ENCODE data around the gene DPPA3.

Gene DPPA3

DNA sequence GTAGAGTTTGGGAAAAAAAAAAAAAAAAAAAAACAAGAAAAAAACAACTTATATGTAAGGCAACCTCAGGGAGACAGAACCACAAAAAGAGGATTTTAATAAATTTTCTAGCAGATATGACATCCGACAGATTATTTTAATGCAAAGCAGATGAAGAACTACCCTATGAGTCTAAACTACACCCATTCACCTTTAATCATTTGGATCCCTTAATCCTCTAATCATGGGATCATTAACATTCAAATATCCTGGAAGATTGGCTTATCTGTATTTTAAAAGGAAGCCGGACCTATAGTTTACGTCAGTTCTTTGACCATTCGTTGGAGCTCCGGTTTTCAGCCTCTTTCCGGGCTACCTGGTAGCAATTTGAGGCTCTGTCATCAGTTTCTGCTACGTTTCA lies at the start of gene DPPA3:
DPPA3 (plus strand) TSS at position 301 of the 400 bp plus-strand sequence. CDS start 138 bp downstream, outside the sequence.
- Histone ChIP-seq H3K4me2 (ENCODE audit: low read length) (no peak within 1 kb of the TSS), H3K4me1 (ENCODE audit: control insufficient read depth, low read length) (no peaks in the 10 kb centered on the region), H3F3A (ENCODE audit: control insufficient read depth, insufficient read depth) (no peaks in the 10 kb centered on the region), H3K9me2 (replicated peaks; ENCODE audit: control insufficient read depth, low read length) (no peaks in the 10 kb centered on the region), H4K20me1 (ENCODE audit: control insufficient read depth, insufficient read depth, low read depth, low read length) (no peaks in the 10 kb centered on the region), H3K27me3 (ENCODE audit: control insufficient read depth, low read length) (no peaks in the 10 kb centered on the region), H3K9me3 (ENCODE audit: control insufficient read depth, insufficient read depth, low read length) (no peaks in the 10 kb centered on the region), H3K4me3 (ENCODE audit: low read length) (no peak within 1 kb of the TSS), H3K36me3 (ENCODE audit: control insufficient read depth, low read length) (no peaks in the 10 kb centered on the region), H3K79me2 (ENCODE audit: control insufficient read depth, low read length) (no peaks in the 10 kb centered on the region), H3K27ac (ENCODE audit: low read depth, low read length) (no peak within 1 kb of the TSS)
- no peak for TF ChIP-seq EZH2phosphoT487 (IDR thresholded peaks at IDR 0.05; ENCODE audit: borderline replicate concordance, low read length)
- TF ChIP-seq, protein P1, sequence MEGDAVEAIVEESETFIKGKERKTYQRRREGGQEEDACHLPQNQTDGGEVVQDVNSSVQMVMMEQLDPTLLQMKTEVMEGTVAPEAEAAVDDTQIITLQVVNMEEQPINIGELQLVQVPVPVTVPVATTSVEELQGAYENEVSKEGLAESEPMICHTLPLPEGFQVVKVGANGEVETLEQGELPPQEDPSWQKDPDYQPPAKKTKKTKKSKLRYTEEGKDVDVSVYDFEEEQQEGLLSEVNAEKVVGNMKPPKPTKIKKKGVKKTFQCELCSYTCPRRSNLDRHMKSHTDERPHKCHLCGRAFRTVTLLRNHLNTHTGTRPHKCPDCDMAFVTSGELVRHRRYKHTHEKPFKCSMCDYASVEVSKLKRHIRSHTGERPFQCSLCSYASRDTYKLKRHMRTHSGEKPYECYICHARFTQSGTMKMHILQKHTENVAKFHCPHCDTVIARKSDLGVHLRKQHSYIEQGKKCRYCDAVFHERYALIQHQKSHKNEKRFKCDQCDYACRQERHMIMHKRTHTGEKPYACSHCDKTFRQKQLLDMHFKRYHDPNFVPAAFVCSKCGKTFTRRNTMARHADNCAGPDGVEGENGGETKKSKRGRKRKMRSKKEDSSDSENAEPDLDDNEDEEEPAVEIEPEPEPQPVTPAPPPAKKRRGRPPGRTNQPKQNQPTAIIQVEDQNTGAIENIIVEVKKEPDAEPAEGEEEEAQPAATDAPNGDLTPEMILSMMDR (IDR thresholded peaks at IDR 0.05; ENCODE audit: low read depth, low read length, poor library complexity, severe bottlenecking): no peak

DNA sequence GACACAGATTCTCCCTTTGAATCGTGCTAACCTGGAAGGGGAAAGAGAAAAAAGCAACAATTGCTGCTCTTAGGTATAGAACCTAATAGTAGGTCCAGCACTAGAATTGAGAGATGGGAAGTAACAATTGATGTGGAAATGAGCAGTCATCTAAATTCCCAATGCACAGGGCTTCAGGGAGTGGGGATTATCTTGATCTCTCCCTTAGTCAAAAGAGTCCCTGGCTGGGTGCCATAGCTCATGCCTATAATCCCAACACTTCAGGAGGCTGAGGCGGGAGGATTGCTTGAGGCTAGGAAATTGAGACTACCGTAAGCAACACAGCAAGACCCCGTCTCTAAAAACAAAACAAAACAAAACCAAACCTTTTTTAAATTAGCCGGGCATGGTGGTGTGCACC lies 49.5 kb upstream of the DPPA3 start:
- Histone ChIP-seq H3K4me1 (ENCODE audit: control insufficient read depth, low read length) (no peaks in the 10 kb centered on the region), H3K9me3 (ENCODE audit: control insufficient read depth, insufficient read depth, low read length) (no peaks in the 10 kb centered on the region), H3K4me2 (ENCODE audit: low read length) (no peak overlapping the region), H3K27ac (ENCODE audit: low read depth, low read length) (no peak overlapping the region), H3K9me2 (replicated peaks; ENCODE audit: control insufficient read depth, low read length) (no peaks in the 10 kb centered on the region), H3F3A (ENCODE audit: control insufficient read depth, insufficient read depth) (no peaks in the 10 kb centered on the region), H3K36me3 (ENCODE audit: control insufficient read depth, low read length) (no peaks in the 10 kb centered on the region), H3K27me3 (ENCODE audit: control insufficient read depth, low read length) (no peaks in the 10 kb centered on the region), H3K79me2 (ENCODE audit: control insufficient read depth, low read length) (no peaks in the 10 kb centered on the region), H3K4me3 (ENCODE audit: low read length) (no peak overlapping the region), H4K20me1 (ENCODE audit: control insufficient read depth, insufficient read depth, low read depth, low read length) (no peaks in the 10 kb centered on the region)
- no peak for TF ChIP-seq EZH2phosphoT487 (IDR thresholded peaks at IDR 0.05; ENCODE audit: borderline replicate concordance, low read length)
- TF ChIP-seq, protein P1 (IDR thresholded peaks at IDR 0.05; ENCODE audit: low read depth, low read length, poor library complexity, severe bottlenecking): no peak

DNA sequence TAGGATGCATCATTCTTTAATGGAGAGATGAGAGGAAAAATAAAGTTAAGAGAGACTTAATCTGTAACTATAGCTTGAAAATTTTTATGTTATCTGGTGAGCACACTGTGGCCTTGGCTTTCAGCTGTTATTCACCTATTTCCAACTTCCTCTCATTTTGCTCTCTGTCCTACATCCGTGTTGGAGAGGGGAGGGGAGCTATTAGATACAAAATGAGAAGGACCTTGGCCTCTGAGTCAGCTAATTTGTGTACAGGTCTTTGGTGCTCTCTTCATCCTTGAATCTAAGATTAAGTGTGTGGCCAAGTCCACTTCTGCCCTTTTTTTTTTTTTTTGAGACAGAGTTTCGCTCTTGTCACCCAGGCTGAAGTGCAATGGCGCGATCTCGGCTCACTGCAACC lies 44.6 kb upstream of the DPPA3 start:
- H3K4me1 ChIP-seq (ENCODE audit: control insufficient read depth, low read length): no peaks in the 10 kb centered on the region
- no peak overlapping the region for H3K4me2 ChIP-seq (ENCODE audit: low read length)
- no peaks in the 10 kb centered on the region for H3K9me2 ChIP-seq (replicated peaks; ENCODE audit: control insufficient read depth, low read length)
- H3K79me2 ChIP-seq (ENCODE audit: control insufficient read depth, low read length): no peaks in the 10 kb centered on the region
- no peaks in the 10 kb centered on the region for H3K9me3 ChIP-seq (ENCODE audit: control insufficient read depth, insufficient read depth, low read length)
- H3K27me3 ChIP-seq (ENCODE audit: control insufficient read depth, low read length): no peaks in the 10 kb centered on the region
- no peaks in the 10 kb centered on the region for H3F3A ChIP-seq (ENCODE audit: control insufficient read depth, insufficient read depth)
- TF ChIP-seq EZH2phosphoT487 (IDR thresholded peaks at IDR 0.05; ENCODE audit: borderline replicate concordance, low read length): no peak
- TF ChIP-seq, protein P1 (IDR thresholded peaks at IDR 0.05; ENCODE audit: low read depth, low read length, poor library complexity, severe bottlenecking): no peak
- no peaks in the 10 kb centered on the region for H3K36me3 ChIP-seq (ENCODE audit: control insufficient read depth, low read length)
- no peak overlapping the region for H3K4me3 ChIP-seq (ENCODE audit: low read length)
- no peak overlapping the region for H3K27ac ChIP-seq (ENCODE audit: low read depth, low read length)
- H4K20me1 ChIP-seq (ENCODE audit: control insufficient read depth, insufficient read depth, low read depth, low read length): no peaks in the 10 kb centered on the region
